ENCODE results near the gene WFIKKN1.
A peak's percentile ranks its signal among the peaks of the same experiment; 100 is the strongest.

The WFIKKN1 gene

GRCh38 chr16:658679-659571 lies 28.1 kb downstream of the WFIKKN1 start:
- no peak for DNase-seq

- no peak for DNase-seq
Observed at GRCh38 chr16:659618-660017, 28.8 kb downstream of the WFIKKN1 start.

- DNase-seq = no peak
Observed at GRCh38 chr16:660132-660458, 29.3 kb downstream of the WFIKKN1 start.

- DNase-seq = peak; percentile 61
Observed at GRCh38 chr16:660459-661183, 29.8 kb downstream of the WFIKKN1 start.

DNA sequence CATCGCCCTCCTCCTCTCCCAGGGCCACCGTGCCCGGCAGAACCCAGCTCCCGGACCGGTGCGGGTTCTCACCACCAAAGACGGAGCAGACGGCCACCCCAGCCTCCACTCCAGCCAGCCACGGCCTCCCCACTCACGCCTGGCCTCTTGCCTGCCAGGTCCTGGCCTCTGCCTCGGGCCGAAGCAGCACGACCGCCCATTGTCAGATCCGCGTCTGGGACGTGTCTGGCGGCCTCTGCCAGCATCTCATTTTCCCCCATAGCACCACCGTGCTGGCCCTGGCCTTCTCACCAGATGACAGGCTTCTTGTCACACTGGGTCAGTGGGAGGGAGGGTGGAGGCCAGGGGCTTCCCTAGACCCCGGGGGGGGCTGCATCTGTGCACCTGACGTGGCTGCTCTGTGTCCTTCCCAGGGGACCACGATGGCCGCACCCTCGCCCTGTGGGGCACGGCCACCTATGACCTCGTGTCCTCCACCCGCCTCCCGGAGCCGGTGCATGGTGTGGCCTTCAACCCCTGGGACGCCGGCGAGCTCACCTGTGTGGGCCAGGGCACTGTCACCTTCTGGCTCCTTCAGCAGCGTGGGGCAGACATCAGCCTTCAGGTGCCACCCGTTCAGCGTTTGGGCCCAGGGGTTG lies 30.5 kb downstream of the WFIKKN1 start:
- no peak for DNase-seq

- no peak for DNase-seq
Observed at GRCh38 chr16:662095-662494, 31.3 kb downstream of the WFIKKN1 start.

GRCh38 chr16:662597-662996 lies 31.8 kb downstream of the WFIKKN1 start:
- no peak for DNase-seq

GRCh38 chr16:666572-666971 lies 35.8 kb downstream of the WFIKKN1 start:
- no peak for DNase-seq

DNA sequence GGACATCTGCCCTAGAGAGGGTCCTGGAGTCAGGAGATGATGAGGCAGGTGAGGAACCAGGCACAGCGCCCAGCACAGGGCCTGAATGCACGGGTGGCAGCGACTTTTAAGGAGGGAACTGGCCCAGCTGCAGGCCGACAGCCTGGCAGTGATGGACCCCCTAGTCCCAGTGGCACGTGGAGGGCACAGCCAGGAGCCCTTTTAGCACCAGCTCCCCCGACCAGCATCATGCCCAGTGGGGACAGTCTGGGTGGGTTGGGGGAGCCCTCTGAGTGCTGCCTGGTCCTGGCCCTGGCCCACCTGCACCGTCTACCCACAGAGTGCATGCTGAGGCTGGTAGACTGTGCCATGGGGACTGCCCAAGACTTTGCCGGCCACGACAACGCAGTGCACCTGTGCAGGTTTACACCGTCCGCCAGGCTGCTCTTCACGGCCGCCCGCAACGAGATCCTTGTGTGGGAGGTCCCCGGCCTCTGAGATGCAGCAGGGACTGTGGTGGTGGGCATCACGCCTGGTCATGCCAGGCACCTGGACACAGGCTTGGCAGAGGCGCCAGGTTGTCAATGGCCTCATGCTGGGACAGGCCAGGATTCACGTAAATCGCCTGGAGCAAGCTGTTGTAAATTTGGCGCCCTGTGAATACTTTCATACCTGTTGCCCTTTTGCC lies 36.5 kb downstream of the WFIKKN1 start:
- no peak for DNase-seq

DNA sequence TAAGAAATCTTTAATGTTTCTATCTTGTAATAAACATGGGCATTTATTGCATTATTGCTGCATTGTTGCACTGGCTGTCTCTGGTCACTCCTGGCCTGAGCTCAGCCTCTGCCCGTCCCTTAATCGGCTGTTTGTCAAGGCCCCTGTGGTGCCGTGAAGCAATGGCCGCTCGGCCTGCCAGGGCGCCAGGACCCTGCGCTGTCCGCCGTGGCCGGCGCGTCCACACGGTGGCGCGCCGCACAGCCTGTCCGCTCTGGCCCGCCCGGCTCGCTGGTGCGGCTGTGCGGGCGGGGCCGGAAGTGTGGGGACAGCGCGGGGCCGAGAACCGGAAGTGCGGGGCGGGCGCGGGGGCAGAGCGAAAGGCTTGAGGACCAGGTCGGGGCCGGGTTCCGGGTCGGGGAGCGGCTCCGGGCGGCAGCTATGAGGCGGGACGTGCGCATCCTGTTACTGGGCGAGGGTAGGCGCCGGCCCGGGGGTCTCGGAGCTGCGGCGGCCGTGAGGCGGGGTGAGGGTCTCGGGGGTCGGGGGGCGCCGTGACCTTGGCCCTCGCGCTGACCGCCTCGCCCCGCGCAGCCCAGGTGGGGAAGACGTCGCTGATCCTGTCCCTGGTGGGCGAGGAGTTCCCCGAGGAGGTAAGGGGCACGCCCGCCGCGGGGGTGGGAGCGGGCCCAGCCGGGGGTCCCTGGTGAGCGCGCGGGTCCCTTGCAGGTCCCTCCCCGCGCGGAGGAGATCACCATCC lies 37.2 kb downstream of the WFIKKN1 start, which contains the start of gene RHOT2:
TSS of gene RHOT2 (plus strand) at position 353 of the 739 bp plus-strand sequence. CDS start at position 421, 68 bp downstream.
- peak; percentile 85 for DNase-seq

- DNase-seq = no peak
Observed at GRCh38 chr16:668519-669171, 37.9 kb downstream of the WFIKKN1 start.

DNA sequence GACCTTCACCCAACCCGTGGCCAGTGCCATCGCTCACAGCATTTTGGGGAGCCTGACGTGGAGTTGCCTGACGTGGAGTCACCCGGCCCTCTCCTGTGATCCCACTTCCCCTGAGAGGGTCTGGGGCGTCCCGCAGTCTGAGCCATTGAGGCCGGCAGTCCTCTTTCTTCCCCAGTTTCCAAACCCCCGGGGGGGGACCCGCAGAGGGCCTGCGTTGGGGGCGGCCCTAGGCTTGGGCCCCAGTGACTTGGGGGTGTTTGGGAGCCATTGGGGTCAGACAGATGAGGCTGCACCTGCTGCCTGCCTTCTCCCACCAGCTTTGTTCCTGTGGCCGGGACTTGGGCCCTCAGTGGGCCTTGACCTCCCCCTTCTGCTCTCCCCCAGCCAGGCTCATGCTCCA lies 38.9 kb downstream of the WFIKKN1 start:
- DNase-seq = no peak

DNA sequence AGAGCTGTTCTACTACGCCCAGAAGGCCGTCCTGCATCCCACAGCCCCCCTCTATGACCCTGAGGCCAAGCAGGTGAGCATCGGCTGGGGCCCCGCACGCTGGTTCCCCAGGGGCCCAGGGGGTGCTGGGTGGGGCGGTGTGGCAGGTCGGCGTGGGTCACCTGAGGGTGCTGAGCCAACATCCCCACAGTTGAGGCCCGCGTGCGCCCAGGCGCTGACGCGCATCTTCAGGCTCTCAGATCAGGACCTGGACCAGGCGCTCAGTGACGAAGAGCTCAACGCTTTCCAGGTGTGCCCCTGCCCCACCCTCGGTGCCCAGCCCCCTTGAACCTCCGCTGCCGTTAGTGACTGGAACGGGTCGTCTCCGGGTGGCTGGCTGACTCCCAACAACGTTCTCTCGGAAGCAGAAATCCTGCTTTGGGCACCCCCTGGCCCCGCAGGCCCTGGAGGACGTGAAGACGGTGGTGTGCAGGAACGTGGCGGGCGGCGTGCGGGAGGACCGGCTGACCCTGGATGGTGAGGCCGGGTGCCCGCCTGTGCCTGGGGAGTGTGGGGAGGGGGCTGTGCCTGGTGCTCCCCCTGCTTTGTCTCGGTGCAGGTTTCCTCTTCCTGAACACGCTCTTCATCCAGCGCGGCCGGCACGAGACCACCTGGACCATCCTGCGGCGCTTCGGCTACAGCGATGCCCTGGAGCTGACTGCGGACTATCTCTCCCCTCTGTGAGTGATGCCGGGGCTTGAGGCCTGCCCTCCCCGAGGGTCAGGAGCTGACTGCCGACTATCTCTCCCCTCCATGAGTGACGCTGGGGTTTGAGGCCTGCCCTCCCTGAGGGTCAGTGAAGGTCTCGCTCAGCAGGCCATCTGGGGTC lies 39.9 kb downstream of the WFIKKN1 start:
- no peak for DNase-seq

DNA sequence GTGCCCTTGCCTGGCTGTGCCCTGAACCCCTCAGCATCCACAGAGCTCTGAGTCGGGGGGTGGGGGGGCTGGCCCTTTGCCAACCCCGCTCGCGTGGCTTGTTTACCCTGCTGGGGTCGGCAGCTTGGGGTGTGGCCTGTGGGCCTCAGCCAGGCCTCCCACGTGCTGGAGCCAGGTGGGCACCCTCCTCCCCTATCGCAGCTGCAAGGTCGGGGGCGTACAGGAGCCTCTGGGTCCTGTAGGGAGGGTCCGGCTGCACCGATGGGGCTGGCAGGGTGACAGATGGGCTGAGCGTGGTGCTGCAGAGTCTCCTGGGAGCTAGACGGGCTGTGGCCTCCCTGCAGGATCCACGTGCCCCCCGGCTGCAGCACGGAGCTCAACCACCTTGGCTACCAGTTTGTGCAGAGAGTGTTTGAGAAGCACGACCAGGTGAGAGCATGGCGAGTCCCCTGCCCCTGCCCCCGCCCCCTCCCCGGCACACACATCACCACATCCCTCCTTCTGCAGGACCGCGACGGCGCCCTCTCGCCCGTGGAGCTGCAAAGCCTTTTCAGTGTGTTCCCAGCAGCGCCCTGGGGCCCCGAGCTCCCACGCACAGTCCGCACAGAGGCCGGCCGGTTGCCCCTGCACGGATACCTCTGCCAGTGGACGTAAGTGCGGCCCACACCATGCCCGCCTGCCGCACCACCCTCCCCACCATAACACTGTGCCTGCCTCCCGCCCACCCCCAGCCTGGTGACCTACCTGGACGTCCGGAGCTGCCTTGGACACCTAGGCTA lies 40.8 kb downstream of the WFIKKN1 start:
- no peak for DNase-seq

DNA sequence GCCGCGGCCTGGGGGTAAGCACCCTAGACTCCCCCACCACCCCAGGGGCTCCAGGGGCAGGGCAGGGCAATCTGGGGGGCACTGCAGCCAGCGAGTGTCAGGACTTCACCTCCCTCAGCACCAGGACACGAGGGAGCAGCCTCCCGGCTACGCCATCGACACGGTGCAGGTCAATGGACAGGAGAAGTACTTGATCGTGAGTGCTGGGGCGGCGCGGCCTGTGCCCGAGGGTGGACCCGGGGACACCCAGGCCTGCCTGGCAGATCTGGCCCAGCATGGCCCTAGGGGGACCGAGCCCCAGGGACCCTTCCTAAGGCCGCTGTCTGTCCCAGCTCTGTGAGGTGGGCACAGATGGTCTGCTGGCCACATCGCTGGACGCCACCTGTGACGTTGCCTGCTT lies 41.6 kb downstream of the WFIKKN1 start:
- no peak for DNase-seq

- no peak for DNase-seq
Observed at GRCh38 chr16:672851-673250, 42.1 kb downstream of the WFIKKN1 start.

- no peak for DNase-seq
Observed at GRCh38 chr16:673399-673991, 42.7 kb downstream of the WFIKKN1 start.

DNA sequence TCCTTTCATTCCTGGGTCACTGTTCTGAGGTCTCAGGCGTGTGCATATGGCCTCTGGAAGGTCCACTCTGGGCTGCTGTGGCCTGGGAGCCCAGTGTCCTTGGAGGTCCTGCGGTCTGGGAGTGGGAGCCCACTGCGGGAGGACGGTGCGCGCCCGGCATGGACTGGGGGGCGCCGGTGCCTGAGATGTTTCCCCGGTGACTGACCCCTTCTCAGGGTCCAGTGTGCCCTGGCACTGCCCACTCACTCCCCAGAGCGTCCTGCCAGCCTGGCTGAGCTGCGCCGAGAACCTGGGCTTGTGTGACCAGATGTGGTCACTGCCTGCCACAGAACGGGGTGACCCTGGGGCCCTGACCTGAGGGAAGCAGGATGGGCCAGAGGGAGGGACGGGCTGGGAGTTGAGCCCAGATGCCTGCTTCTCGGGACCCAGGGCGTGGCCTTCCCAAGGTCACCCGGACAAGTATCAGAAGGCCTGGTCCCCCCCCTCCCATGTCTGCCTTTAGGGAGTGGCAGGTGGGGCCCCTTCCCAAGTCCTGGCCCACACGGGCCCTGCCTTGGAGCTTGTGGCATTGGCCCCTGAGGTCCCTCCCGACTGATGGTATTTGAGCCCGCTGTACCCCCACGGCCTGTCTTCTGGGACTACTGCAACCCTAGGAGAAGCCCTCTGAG lies 43.6 kb downstream of the WFIKKN1 start:
- no peak for DNase-seq
